NCI-H1105 treated with DMSO at 0.1 percent for 48 hours (cell line): ENCODE results near the gene AHSA1.
"Not testable (repeated sequence)": the region's sequence is repeated elsewhere in the genome, so short reads cannot be mapped to it uniquely, and the experiment has no call there.

Experiments used
- DNase-seq: peaks from one replicate; lab custom pipeline; 2025; lab: John Stamatoyannopoulos, UW

The AHSA1 gene

GRCh38 chr14:77457522-77458248 is at the start of gene AHSA1, which contains the start of gene VIPAS39:
TSS of gene AHSA1 (plus strand) at chr14:77458093. CDS start at chr14:77458190, 97 bp downstream.
TSS of gene VIPAS39 (minus strand) at chr14:77457601. CDS start at chr14:77454102, 3,499 bp downstream.
- DNase-seq = peak; percentile 99

DNA sequence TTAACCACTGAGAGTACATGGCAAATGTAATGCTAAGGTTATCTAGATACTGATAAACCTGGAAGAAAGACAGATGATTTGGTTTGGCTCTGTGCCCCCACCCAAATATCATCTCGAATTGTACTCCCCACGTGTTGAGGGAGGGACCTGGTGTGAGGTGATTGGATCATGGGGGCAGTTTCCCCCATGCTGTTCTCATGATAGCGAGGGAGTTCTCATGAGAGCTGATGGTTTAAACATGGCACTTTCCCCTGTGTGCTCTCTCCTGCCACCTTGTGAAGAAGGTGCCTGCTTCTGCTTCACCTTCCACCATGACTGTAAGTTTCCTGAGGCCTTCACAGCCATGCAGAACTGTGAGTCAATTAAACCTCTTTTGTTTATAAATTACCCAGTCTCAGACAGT is 48.8 kb upstream of the AHSA1 start:
- DNase-seq = no peak

GRCh38 chr14:77415403-77416030 is 42.4 kb upstream of the AHSA1 start:
- not testable (repeated sequence) for DNase-seq

DNA sequence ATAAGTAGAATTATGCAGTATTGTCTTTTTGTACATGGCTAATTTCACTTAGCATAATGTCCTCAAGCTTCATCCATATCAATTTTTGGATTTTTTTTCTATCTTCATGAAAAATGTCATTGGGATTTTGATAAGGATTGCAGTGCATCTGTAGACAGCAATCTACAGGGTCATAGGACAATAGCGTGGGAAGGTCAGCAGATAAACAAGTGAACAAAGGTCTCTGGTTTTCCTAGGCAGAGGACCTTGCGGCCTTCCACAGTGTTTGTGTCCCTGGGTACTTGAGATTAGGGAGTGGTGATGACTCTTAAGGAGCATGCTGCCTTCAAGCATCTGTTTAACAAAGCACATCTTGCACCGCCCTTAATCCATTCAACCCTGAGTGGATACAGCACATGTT is 41.8 kb upstream of the AHSA1 start:
- not testable (repeated sequence) for DNase-seq

DNA sequence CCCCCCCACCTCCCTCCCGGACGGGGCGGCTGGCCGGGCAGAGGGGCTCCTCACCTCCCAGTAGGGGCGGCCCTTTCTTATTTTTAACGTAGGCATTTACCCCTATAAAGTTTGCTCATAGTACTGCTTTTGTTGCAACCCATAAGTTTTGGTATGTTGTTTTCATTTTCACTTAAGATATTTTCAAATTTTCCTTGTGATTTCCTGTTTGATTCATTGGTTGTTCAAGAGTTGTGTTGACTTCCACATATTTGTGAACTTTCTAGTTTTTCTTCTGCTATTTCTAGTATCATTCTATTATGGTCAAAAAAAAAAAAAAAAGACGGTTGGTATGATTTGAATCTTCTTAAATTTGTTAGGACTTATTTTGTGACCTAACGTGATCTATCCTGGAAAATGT is 41.1 kb upstream of the AHSA1 start:
- no peak for DNase-seq

DNA sequence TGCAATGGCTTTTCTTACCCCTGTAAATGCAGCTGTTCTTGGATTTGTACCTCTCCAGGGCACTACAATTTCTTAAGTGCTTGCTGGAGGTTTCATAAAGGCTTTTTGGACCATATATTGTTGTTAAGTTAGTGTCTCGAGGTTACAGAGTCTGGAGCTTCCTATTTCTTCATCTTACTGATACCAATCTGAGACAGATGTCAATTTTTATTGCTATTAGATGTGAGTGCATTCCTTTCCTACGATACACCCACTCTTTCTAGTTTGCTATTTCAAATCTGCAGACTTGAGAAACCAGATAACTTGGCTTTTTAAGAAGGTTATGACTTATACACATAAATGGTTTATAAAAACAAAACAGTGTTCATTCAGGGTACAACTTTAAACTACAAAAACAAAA is 36.7 kb upstream of the AHSA1 start:
- no peak for DNase-seq

GRCh38 chr14:77423423-77423822 is 34.5 kb upstream of the AHSA1 start, which contains the start of gene NOXRED1:
TSS of gene NOXRED1 (minus strand) at chr14:77423523. CDS start at chr14:77422889, 634 bp downstream.
- no peak for DNase-seq

DNA sequence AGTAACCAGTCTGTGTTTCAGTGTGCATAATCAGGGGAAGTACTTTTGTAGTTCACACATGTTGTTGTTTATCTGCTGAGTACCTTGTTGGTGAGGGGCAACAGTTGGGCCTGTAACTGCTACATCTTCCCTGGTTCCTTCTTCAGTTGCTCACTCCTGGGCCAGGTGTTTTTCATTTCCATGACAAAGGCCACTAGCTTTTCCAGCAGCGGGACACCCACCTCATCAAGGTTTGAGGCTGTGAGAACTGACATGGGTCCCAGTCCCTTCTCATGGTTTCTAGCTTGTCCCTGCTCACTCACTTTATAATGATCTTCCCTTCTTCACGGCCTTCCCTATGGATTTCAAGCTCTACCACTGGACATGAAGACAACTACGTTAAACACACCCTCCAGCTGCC is 33.0 kb upstream of the AHSA1 start:
- no peak for DNase-seq

- no peak for DNase-seq
These were observed 31.5 kb upstream of the AHSA1 start for GRCh38 chr14:77426396-77426795.

DNA sequence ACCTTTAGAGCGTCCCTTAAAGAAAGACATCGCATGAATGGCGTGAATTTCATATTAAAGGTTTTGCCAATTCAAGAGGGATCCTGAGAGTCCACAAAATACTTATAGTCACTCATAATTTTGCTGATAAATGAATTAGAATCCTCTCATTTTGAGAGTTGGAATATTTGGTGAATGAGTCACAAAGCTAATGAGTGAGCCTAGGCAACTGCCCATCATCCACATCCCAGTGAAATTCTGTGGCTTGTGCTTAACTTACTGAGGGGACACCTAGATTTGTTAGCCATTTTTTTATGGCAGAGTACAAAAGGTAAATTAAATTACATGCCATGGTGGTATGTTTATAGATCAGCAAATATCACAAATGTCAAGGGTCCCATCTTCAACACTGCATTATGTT is 21.9 kb upstream of the AHSA1 start:
- no peak for DNase-seq

GRCh38 chr14:77438596-77438995 is 19.3 kb upstream of the AHSA1 start:
- DNase-seq = no peak

DNA sequence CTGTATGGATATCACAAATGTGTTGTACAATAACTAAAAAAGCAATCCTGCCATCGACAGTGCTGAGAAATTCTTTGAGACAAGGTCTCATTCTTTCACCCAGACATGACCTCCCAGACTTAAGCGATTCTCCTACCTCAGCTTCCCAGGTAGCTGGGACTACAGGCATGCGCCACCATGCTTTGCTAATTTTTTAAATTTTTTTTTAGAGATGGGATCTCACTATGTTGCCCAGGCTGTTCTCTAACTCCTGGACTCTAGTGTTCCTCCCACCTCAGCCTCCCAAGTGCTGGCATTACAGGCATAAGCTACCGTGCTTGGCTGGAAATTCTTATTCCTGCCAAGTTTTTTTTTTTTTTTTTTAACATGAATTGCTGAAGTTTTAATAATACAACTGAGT is 18.0 kb upstream of the AHSA1 start:
- DNase-seq = no peak

DNA sequence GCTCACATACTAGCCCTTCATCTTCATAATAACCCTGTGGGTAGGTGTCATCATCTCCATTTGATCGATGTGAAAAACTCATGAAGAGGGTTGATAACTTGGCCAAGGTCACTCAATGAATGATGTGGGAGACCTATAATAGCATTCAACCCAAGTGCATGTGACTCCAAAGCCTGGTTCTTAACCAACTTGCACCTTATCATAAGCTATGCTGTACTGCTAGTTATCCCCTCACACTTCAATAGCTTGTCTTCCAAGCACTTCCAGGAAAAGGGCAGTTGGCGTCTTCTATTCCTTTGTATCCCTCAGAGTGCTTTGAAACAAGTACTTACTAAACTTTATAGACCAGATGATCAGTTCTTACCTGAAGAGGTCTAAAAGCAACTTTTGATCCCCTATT is 15.7 kb upstream of the AHSA1 start:
- no peak for DNase-seq

DNA sequence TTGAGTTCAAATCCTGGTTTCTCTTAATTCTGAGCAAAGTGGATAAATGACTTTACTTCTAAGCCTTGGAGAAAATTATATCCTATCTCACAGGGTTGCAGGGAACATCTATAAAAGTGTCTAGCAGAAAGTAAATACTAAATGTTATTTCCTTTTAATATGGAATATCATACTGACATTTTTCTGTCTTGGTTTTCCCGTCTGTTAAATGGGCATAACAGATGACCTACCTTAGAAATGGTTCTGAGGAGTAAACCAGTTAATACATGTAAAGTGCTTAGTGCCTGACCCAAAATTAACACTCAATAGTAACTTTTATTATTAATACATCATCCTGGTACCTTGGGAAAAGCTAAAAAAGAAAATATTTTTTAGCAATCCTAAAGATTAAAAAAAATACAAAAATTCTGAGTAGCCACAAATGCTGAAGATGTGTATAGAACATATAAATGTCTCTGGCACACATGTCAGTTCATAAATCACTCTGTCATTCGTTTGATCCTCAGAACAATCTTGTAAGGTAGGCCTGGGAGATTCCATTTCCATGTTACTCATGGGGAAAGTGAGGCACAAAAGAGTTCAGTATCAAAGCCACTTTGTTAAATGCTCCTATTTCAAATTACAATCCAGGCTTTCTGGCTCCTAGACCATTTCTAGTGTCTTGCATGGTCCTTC is 1.8 kb upstream of the AHSA1 start:
- no peak for DNase-seq

DNA sequence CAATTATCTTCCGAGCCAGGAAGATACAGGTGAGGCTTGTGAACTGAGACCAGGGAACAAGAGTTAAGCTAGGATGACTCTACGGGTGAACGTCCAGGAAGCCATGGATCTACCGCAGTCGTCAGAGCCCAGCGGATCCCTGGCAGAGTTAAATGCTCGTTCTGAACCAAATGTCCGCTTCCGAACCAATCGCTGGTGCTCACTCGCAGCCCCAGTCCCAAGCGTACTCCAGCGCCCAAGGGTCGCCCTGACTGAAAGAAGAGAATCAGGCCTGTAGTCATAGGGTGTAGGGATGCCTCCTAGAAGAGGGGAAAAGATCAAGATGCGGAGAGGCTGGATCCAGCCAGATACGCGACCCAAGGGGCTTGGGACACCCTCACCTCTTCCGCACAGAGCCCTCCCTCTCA is 775 bp upstream of the AHSA1 start:
- DNase-seq = peak; percentile 36

DNA sequence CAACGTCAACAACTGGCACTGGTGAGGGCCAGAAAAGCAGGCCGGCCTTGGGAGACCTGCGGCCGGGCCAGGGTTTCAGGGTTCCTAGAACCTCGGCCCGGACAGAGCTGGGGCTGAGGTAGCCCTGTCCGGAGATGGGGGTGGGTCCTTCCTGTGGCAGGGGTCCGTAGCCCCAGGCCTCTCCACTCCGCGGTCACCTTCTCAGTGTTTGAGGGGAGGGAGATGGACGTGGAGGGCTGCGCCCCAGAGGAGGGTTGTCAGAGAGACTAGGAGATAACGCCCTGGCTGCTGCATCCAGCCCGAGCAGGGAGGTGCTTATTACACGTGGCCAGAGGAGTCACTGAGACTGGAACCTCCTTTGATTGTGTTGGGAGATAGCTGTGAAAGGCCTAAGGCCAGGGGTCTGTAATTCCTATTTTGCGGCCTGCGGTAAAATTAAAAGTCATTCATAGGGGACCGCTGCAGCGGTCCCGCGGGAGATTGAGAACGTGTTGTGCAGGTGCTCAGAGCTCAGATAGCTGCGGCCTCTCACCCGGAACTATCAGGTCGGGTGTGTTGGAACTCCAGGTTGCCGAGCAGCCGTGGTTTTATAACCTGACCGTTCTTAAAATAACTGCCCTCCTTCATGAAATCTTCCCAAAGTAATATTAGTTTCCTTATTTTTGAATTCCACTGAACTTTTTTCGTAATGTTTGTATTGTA is 507 bp downstream of the AHSA1 start:
- peak; percentile 34 for DNase-seq

- DNase-seq = peak; percentile 34
These were observed 1.3 kb downstream of the AHSA1 start for GRCh38 chr14:77459072-77459723.

DNA sequence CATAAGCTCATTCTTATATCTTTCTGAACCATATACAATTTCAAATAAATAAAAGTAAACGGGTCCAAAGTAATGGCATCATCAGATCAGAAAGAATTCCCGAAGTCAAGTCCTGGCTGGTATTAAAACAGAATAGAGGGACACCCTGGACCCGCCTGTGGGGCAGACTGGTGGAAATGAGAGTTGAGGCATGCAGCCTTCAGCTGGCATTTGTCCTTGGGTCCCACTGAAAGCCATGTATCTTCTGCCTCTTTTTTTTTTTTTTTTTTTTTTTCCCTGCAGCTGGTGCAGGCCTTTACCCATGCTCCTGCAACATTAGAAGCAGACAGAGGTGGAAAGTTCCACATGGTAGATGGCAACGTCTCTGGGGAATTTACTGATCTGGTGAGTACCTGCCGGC is 9.9 kb downstream of the AHSA1 start:
- no peak for DNase-seq

- no peak for DNase-seq
These were observed 11.2 kb downstream of the AHSA1 start for GRCh38 chr14:77469067-77469505.

DNA sequence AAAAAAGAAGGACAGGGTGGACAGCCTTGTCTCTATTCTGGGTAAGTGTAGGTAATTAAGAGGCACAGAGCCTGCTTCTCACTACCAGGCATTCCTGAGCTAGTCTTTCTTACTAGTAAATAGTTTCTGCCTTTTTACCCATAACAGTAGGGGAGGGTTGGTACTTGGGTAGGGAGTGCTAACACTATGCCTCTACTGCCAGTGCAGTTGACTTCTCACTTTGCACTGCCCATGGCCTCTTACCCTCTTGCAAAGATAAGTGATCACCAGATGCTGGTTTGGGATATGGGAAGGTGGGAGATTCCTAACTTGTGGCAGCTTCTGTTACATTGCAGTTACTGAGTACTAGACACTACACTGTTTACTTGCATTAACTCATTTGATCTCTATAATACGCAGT is 11.6 kb downstream of the AHSA1 start:
- no peak for DNase-seq

DNA sequence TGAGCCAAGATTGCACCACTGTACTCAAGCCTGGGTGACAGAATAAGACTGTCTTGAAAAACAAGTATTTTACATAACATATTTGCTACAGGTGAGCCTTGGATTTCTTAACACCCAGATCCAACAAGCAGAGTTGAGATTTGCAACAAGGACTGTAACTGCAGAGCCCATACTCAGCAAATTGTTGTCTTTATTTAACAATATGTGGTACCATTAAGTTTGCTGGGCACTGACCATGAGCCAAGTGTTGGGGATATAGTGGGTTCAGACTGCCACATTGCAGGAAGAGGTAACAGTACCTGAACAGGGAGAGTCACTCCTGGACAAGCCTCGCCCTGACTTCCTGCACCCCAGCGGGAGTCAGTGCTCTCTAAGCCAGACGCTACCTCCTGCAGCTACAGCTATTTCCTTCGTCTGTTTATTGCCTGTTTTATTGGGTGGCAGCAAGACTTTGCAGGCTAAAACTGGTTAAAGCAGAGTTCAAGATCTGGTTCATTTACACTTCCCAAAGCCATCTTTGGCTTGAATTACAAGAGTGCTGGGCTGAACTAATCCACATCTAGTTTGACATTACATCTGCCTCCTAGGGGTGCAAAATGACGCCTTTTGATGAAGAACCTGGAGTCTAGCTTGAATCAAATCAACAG is 12.5 kb downstream of the AHSA1 start:
- no peak for DNase-seq
